Dendritic cell treated with granulocyte-macrophage colony-stimulating factor and Interleukin-4, amounts not matched to agents 40 ng/mL and 50 ng/mL, for 4 days (primary cell): ENCODE results near the gene MRPL39.

ENCODE experiments used
- H3K27ac Mint-ChIP-seq: one replicate; pipeline ENCODE4 v1.8.0; 2022; ENCODE audit warnings: mild to moderate bottlenecking, mixed read lengths
- H3K27me3 Mint-ChIP-seq: one replicate; pipeline ENCODE4 v1.8.0; 2022; ENCODE audit warnings: mild to moderate bottlenecking, mixed read lengths
- H3K36me3 Mint-ChIP-seq: one replicate; pipeline ENCODE4 v1.8.0; 2022; ENCODE audit warnings: low read depth, mixed read lengths
- H3K4me1 Mint-ChIP-seq: one replicate; pipeline ENCODE4 v1.8.0; 2022; ENCODE audit warnings: low read depth, mixed read lengths
- H3K4me3 Mint-ChIP-seq: one replicate; pipeline ENCODE4 v1.8.0; 2022; ENCODE audit warnings: mild to moderate bottlenecking, moderate library complexity, mixed read lengths
- H3K9me3 Mint-ChIP-seq: one replicate; pipeline ENCODE4 v1.8.0; 2022; ENCODE audit warnings: mixed read lengths
- intact Hi-C: fragments of 100-400 bp; cut with micrococcal nuclease; formaldehyde crosslinking; loops from one replicate; pipeline ENCODE4 v1.15.0; 2022

The MRPL39 gene

GRCh38 chr21:25569084-25569483 lies 38.2 kb downstream of the MRPL39 start:
- H3K4me1 Mint-ChIP-seq: peaks cover 32% of the 10 kb centered on the region

GRCh38 chr21:25568246-25568645 lies 39.0 kb downstream of the MRPL39 start:
- intact Hi-C loops: no loop called here
- Mint-ChIP-seq H3K27me3 (no peaks in the 10 kb centered on the region), H3K9me3 (no peaks in the 10 kb centered on the region), H3K4me1 (peaks cover 31% of the 10 kb centered on the region), H3K36me3 (no peaks in the 10 kb centered on the region), H3K4me3 (peak overlapping the region; percentile 9), H3K27ac (no peak overlapping the region)

More at GRCh38 chr21:25569084-25569483, 38.2 kb downstream of the MRPL39 start:
- Mint-ChIP-seq H3K27ac (no peak overlapping the region), H3K9me3 (no peaks in the 10 kb centered on the region), H3K27me3 (no peaks in the 10 kb centered on the region), H3K4me3 (no peak overlapping the region), H3K36me3 (no peaks in the 10 kb centered on the region)
- intact Hi-C loops: no loop called here

GRCh38 chr21:25567472-25567871 lies 39.8 kb downstream of the MRPL39 start:
- intact Hi-C loops: no loop called here
- no peak overlapping the region for H3K4me3 Mint-ChIP-seq
- no peaks in the 10 kb centered on the region for H3K9me3 Mint-ChIP-seq
- H3K27me3 Mint-ChIP-seq: no peaks in the 10 kb centered on the region
- no peaks in the 10 kb centered on the region for H3K36me3 Mint-ChIP-seq
- no peak overlapping the region for H3K27ac Mint-ChIP-seq
- peaks cover 28% of the 10 kb centered on the region for H3K4me1 Mint-ChIP-seq

GRCh38 chr21:25566645-25567044 lies 40.6 kb downstream of the MRPL39 start:
- Mint-ChIP-seq H3K9me3 (no peaks in the 10 kb centered on the region), H3K27me3 (peaks cover 2% of the 10 kb centered on the region), H3K27ac (no peak overlapping the region), H3K36me3 (no peaks in the 10 kb centered on the region), H3K4me1 (peaks cover 37% of the 10 kb centered on the region), H3K4me3 (no peak overlapping the region)
- intact Hi-C loops: no loop called here

- Mint-ChIP-seq H3K36me3 (no peaks in the 10 kb centered on the region), H3K4me3 (no peak overlapping the region), H3K27ac (no peak overlapping the region), H3K27me3 (peaks cover 2% of the 10 kb centered on the region), H3K9me3 (no peaks in the 10 kb centered on the region), H3K4me1 (peaks cover 47% of the 10 kb centered on the region)
- intact Hi-C loops: no loop called here
Measured at GRCh38 chr21:25565272-25566211, 41.7 kb downstream of the MRPL39 start.

GRCh38 chr21:25564349-25564948 lies 42.8 kb downstream of the MRPL39 start:
- no peaks in the 10 kb centered on the region for H3K36me3 Mint-ChIP-seq
- H3K27me3 Mint-ChIP-seq: peaks cover 2% of the 10 kb centered on the region
- intact Hi-C loops: loop anchor here (5.0 kb wide), 1 partner anchor 142 kb away; no protein-coding TSS in a partner anchor
- H3K9me3 Mint-ChIP-seq: no peaks in the 10 kb centered on the region
- H3K27ac Mint-ChIP-seq: no peak overlapping the region
- no peak overlapping the region for H3K4me3 Mint-ChIP-seq
- H3K4me1 Mint-ChIP-seq: peaks cover 54% of the 10 kb centered on the region

GRCh38 chr21:25563361-25564116 lies 43.7 kb downstream of the MRPL39 start:
- Mint-ChIP-seq H3K4me1 (peaks cover 53% of the 10 kb centered on the region), H3K9me3 (no peaks in the 10 kb centered on the region), H3K36me3 (no peaks in the 10 kb centered on the region), H3K27ac (no peak overlapping the region), H3K27me3 (peaks cover 2% of the 10 kb centered on the region), H3K4me3 (no peak overlapping the region)
- intact Hi-C loops: loop anchor here (5.0 kb wide), 1 partner anchor 141 kb away; no protein-coding TSS in a partner anchor

GRCh38 chr21:25562660-25563059 lies 44.6 kb downstream of the MRPL39 start:
- no peaks in the 10 kb centered on the region for H3K36me3 Mint-ChIP-seq
- H3K4me3 Mint-ChIP-seq: peak overlapping the region; percentile 85
- no peaks in the 10 kb centered on the region for H3K9me3 Mint-ChIP-seq
- peaks cover 44% of the 10 kb centered on the region for H3K4me1 Mint-ChIP-seq
- H3K27me3 Mint-ChIP-seq: peaks cover 2% of the 10 kb centered on the region
- peak overlapping the region; percentile 88 for H3K27ac Mint-ChIP-seq
- intact Hi-C loops: loop anchor here (5.0 kb wide), 1 partner anchor 140 kb away; no protein-coding TSS in a partner anchor

GRCh38 chr21:25561668-25562641 lies 45.3 kb downstream of the MRPL39 start:
- Mint-ChIP-seq H3K36me3 (no peaks in the 10 kb centered on the region), H3K9me3 (no peaks in the 10 kb centered on the region), H3K27me3 (peaks cover 2% of the 10 kb centered on the region), H3K4me1 (peaks cover 39% of the 10 kb centered on the region), H3K4me3 (peak overlapping the region; percentile 85), H3K27ac (peak overlapping the region; percentile 88)
- intact Hi-C loops: loop anchor here (5.0 kb wide), 1 partner anchor 140 kb away; no protein-coding TSS in a partner anchor

- Mint-ChIP-seq H3K4me1 (peaks cover 39% of the 10 kb centered on the region), H3K36me3 (no peaks in the 10 kb centered on the region), H3K27ac (peak overlapping the region; percentile 88), H3K9me3 (no peaks in the 10 kb centered on the region), H3K27me3 (peaks cover 2% of the 10 kb centered on the region), H3K4me3 (peak overlapping the region; percentile 85)
- intact Hi-C loops: loop anchor here (5.0 kb wide), 1 partner anchor 139 kb away; no protein-coding TSS in a partner anchor
Measured at GRCh38 chr21:25560891-25561290, 46.4 kb downstream of the MRPL39 start.

GRCh38 chr21:25560271-25560685 lies 47.0 kb downstream of the MRPL39 start:
- no peaks in the 10 kb centered on the region for H3K36me3 Mint-ChIP-seq
- H3K4me1 Mint-ChIP-seq: peaks cover 39% of the 10 kb centered on the region
- intact Hi-C loops: loop anchor here (5.0 kb wide), 1 partner anchor 138 kb away; no protein-coding TSS in a partner anchor
- H3K27me3 Mint-ChIP-seq: peaks cover 2% of the 10 kb centered on the region
- no peak overlapping the region for H3K27ac Mint-ChIP-seq
- H3K4me3 Mint-ChIP-seq: no peak overlapping the region
- no peaks in the 10 kb centered on the region for H3K9me3 Mint-ChIP-seq

- H3K36me3 Mint-ChIP-seq: no peaks in the 10 kb centered on the region
- H3K27me3 Mint-ChIP-seq: peaks cover 2% of the 10 kb centered on the region
- no peaks in the 10 kb centered on the region for H3K9me3 Mint-ChIP-seq
- H3K4me1 Mint-ChIP-seq: peaks cover 43% of the 10 kb centered on the region
- intact Hi-C loops: loop anchor here (5.0 kb wide), 1 partner anchor 137 kb away; no protein-coding TSS in a partner anchor
- no peak overlapping the region for H3K4me3 Mint-ChIP-seq
- no peak overlapping the region for H3K27ac Mint-ChIP-seq
Measured at GRCh38 chr21:25559746-25560145, 47.5 kb downstream of the MRPL39 start.

GRCh38 chr21:25558123-25558522 lies 49.2 kb downstream of the MRPL39 start:
- Mint-ChIP-seq H3K9me3 (no peaks in the 10 kb centered on the region), H3K36me3 (no peaks in the 10 kb centered on the region), H3K4me1 (peaks cover 45% of the 10 kb centered on the region), H3K27me3 (peaks cover 2% of the 10 kb centered on the region), H3K4me3 (no peak overlapping the region), H3K27ac (no peak overlapping the region)
- intact Hi-C loops: no loop called here
